Neural cell (in vitro differentiated cells): Measurements from ENCODE around the gene GRIN3B. TPM values are rescaled to one million over a fixed set of nuclear protein-coding genes. Genes with fewer than 3 reads are reported as not detected.
"Not testable (repeated sequence)": the region's sequence is repeated elsewhere in the genome, so short reads cannot be mapped to it uniquely, and the experiment has no call there.

Experiments used
- H2AFZ ChIP-seq: fragments of 200-600, 300-800 bp; sonication (generic), shearing (Covaris generic); 2 replicates; pipeline ENCODE4 v1.6.0; 2014; ENCODE audit warnings: low read depth, mild to moderate bottlenecking, antibody characterized with exemption, low read length, moderate library complexity
- H3F3A ChIP-seq: fragments of 200-600 bp; shearing (Covaris generic); 2 replicates; pipeline ENCODE4 v1.6.1; 2016; ENCODE audit warnings: mild to moderate bottlenecking, moderate library complexity, mixed read lengths, antibody characterized with exemption, low read length; ENCODE audit not compliant: insufficient read depth, poor library complexity, severe bottlenecking
- H3K27ac ChIP-seq: fragments of 200-600, 300-800 bp; sonication (generic), shearing (Covaris generic); 2 replicates; pipeline ENCODE4 v1.5.1; 2014; ENCODE audit warnings: mild to moderate bottlenecking, low read length, moderate library complexity
- H3K27me3 ChIP-seq: fragments of 300-800, 200-600 bp; sonication (generic), shearing (Covaris generic); 2 replicates; pipeline ENCODE4 v1.6.0; 2014; ENCODE audit warnings: mild to moderate bottlenecking, low read depth, low read length, moderate library complexity; ENCODE audit not compliant: insufficient read depth
- H3K36me3 ChIP-seq: fragments of 300-800, 200-600 bp; sonication (generic), shearing (Covaris generic); 2 replicates; pipeline ENCODE4 v1.5.1; 2014; ENCODE audit warnings: mild to moderate bottlenecking, antibody characterized with exemption, low read length, moderate library complexity; ENCODE audit not compliant: insufficient read depth
- H3K4me2 ChIP-seq: fragments of 300-800, 200-600 bp; sonication (generic), shearing (Covaris generic); 2 replicates; pipeline ENCODE4 v1.6.0; 2014; ENCODE audit warnings: mild to moderate bottlenecking, low read length
- H3K4me3 ChIP-seq: fragments of 300-800, 200-600 bp; sonication (generic), shearing (Covaris generic); 2 replicates; pipeline ENCODE4 v1.5.1; 2014; ENCODE audit warnings: mild to moderate bottlenecking, low read length, moderate library complexity
- H3K79me2 ChIP-seq: fragments of 200-600 bp; shearing (Covaris generic); replicated peaks from 2 replicates; pipeline ENCODE4 v1.6.0; 2014; ENCODE audit warnings: mild to moderate bottlenecking, low read length, moderate library complexity; ENCODE audit not compliant: insufficient read depth
- H3K9ac ChIP-seq: fragments of 300-800, 200-600 bp; sonication (generic), shearing (Covaris generic); 2 replicates; pipeline ENCODE4 v1.6.1; 2016; ENCODE audit warnings: mild to moderate bottlenecking, low read length, mixed read lengths
- H3K9me2 ChIP-seq: fragments of 200-600 bp; shearing (Covaris generic); 2 replicates; pipeline ENCODE4 v1.6.1; 2016; ENCODE audit warnings: mild to moderate bottlenecking, low read length, mixed read lengths; ENCODE audit not compliant: insufficient read depth
- H3K9me3 ChIP-seq: fragments of 200-600, 300-800 bp; sonication (generic), shearing (Covaris generic); 2 replicates; pipeline ENCODE4 v1.6.1; 2016; ENCODE audit warnings: mild to moderate bottlenecking, mixed run types, low read length, moderate library complexity, mixed read lengths
- H4K20me1 ChIP-seq: fragments of 200-600 bp; shearing (Covaris generic); 2 replicates; pipeline ENCODE4 v1.6.1; 2016; ENCODE audit warnings: mild to moderate bottlenecking, mixed run types; ENCODE audit not compliant: insufficient read depth
- EP300 ChIP-seq: fragments of 450-650 bp; conservative IDR thresholded peaks from 2 replicates; pipeline ENCODE4 v1.6.1; 2014; ENCODE audit warnings: antibody characterized with exemption, mild to moderate bottlenecking, moderate library complexity; ENCODE audit not compliant: poor library complexity, severe bottlenecking
- MXI1 ChIP-seq: fragments of 450-650 bp; conservative IDR thresholded peaks from 2 replicates; pipeline ENCODE4 v1.6.1; 2014; ENCODE audit warnings: antibody characterized with exemption, mild to moderate bottlenecking; ENCODE audit not compliant: poor library complexity, severe bottlenecking
- POLR2AphosphoS5 ChIP-seq: IDR thresholded peaks from 2 replicates; pipeline ENCODE4 v1.6.1; 2012
- RAD21 ChIP-seq: fragments of 450-650 bp; conservative IDR thresholded peaks from 2 replicates; pipeline ENCODE4 v1.6.1; 2014; ENCODE audit warnings: antibody characterized with exemption, mild to moderate bottlenecking, moderate library complexity
- SMC3 ChIP-seq: fragments of 450-650 bp; conservative IDR thresholded peaks from 2 replicates; pipeline ENCODE4 v1.6.1; 2014; ENCODE audit warnings: antibody characterized with exemption, mild to moderate bottlenecking, moderate library complexity; ENCODE audit not compliant: poor library complexity
- TAF1 ChIP-seq: IDR thresholded peaks from 2 replicates; pipeline ENCODE4 v1.6.1; 2012; ENCODE audit warnings: low read depth
- polyA plus RNA-seq: library from polyadenylated mRNA; depleted of rRNA; stranded (reverse); fragments of >200 nt; gene quantifications from 2 replicates; pipeline ENCODE4 v1.2.3, GENCODE V29; 2014
- TF ChIP-seq, protein P1 (sequence below): IDR thresholded peaks from 2 replicates; pipeline ENCODE4 v1.6.1; 2012; ENCODE audit warnings: borderline replicate concordance
- TF ChIP-seq, protein P2 (sequence below): fragments of 450-650 bp; IDR thresholded peaks from 2 replicates; pipeline ENCODE4 v1.5.1; 2014; ENCODE audit warnings: antibody characterized with exemption, mild to moderate bottlenecking, moderate library complexity; ENCODE audit not compliant: poor library complexity, severe bottlenecking

GRIN3B gene
- polyA plus RNA-seq, 1 donor from 2014 or later, result 0.46 TPM

DNA sequence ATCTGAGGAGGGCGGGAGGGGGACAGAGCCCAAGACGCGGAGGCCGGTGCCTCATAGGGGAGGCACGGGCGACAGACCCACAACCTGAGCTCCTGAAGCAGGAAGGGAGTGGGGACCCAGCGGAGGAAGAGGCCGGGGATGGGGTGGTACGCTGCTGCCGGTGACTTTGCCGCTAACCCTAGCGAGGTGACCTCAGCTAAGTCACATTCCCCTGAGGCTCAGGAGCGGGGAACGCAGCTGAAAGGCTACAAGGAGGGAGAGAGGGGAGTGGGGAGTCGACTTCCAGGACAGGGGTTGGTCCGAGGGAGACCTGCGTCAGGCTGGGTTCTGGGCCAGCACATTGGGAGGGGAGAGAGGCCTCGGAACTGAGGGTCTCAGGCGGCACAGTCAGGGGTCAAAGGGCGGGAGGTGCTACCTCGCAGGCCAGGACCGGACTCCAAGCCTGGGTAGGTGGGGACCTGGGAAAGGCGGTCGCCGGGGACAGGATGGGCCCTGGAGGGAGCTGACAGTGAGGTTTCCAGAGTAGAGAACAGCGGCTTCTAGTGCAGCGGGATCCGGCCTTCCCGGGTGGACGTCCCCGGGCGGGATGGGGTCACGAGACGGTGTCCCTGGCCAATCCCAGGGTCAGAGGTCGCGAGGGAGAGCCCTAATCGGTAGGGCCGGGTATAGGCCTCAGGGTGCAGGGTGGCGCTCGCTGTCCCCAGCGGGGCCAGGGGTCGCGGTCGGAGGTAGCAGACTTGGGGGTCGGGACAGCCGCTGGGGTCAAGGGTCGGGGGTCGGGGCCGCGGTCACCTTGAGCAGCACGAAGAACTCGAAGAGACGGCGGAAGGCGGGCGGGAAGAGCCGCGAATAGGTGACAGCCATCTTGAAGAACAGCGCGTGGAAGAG lies 20.0 kb downstream of the GRIN3B start:
- Histone ChIP-seq H3K27ac (peak overlapping the region; percentile 87), H3K9ac (peak overlapping the region; percentile 85), H3K4me2 (peak overlapping the region; percentile 95), H3K27me3 (no peaks in the 10 kb centered on the region), H3K79me2 (peaks cover 43% of the 10 kb centered on the region), H2AFZ (no peak overlapping the region), H3K9me2 (no peaks in the 10 kb centered on the region), H3K36me3 (no peaks in the 10 kb centered on the region), H3K4me3 (peak overlapping the region; percentile 95), H3F3A (no peaks in the 10 kb centered on the region), H3K9me3 (no peaks in the 10 kb centered on the region), H4K20me1 (peaks cover 12% of the 10 kb centered on the region)
- TF ChIP-seq POLR2AphosphoS5 (no peak), TAF1 (no peak), EP300 (no peak), RAD21 (no peak), SMC3 (no peak), MXI1 (no peak)

DNA sequence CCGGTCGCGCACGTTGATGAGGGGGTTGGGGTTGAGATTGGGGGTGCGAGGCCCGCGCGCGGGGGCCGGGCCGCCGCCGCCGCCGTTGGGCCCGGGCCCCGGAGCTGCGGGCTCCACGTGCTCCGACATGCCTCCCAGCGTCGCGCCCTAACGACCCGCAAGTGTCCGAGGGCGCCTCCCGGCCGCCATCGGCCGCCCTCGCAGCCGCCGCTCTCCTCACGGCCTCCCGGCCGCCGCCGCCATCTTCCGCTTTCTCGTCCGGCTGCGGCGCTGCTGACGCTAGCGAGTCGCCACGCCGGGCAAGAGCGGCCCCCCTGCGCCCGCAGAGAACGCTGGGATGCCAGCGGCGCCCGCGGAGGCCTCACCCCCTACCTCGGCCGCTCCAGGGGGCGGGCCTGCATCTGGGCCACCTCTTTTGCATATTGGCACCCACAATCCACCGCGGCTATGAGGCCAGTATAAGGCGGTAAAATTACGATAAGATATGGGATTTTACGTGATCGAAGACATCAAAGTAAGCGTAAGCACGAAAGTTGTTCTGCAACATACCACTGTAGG lies 20.7 kb downstream of the GRIN3B start, which contains the start of gene TMEM259:
TMEM259 (minus strand) TSS at position 256 of the 558 bp plus-strand sequence; CDS start at position 129, 127 bp downstream.
- Histone ChIP-seq H3K9ac (peak within 1 kb of the TSS; percentile 85), H3K9me2 (no peaks in the 10 kb centered on the region), H3F3A (no peaks in the 10 kb centered on the region), H2AFZ (no peak within 1 kb of the TSS), H4K20me1 (peaks cover 12% of the 10 kb centered on the region), H3K27me3 (no peaks in the 10 kb centered on the region), H3K4me2 (peak within 1 kb of the TSS; percentile 95), H3K79me2 (peaks cover 40% of the 10 kb centered on the region), H3K9me3 (no peaks in the 10 kb centered on the region), H3K4me3 (peak within 1 kb of the TSS; percentile 95), H3K36me3 (no peaks in the 10 kb centered on the region), H3K27ac (peak within 1 kb of the TSS; percentile 87)
- TF ChIP-seq EP300 (no peak), TAF1 (peak; percentile 84), SMC3 (no peak), MXI1 (peak; percentile 96), POLR2AphosphoS5 (peak; percentile 88), RAD21 (peak; percentile 24)
- TF ChIP-seq, protein P1, sequence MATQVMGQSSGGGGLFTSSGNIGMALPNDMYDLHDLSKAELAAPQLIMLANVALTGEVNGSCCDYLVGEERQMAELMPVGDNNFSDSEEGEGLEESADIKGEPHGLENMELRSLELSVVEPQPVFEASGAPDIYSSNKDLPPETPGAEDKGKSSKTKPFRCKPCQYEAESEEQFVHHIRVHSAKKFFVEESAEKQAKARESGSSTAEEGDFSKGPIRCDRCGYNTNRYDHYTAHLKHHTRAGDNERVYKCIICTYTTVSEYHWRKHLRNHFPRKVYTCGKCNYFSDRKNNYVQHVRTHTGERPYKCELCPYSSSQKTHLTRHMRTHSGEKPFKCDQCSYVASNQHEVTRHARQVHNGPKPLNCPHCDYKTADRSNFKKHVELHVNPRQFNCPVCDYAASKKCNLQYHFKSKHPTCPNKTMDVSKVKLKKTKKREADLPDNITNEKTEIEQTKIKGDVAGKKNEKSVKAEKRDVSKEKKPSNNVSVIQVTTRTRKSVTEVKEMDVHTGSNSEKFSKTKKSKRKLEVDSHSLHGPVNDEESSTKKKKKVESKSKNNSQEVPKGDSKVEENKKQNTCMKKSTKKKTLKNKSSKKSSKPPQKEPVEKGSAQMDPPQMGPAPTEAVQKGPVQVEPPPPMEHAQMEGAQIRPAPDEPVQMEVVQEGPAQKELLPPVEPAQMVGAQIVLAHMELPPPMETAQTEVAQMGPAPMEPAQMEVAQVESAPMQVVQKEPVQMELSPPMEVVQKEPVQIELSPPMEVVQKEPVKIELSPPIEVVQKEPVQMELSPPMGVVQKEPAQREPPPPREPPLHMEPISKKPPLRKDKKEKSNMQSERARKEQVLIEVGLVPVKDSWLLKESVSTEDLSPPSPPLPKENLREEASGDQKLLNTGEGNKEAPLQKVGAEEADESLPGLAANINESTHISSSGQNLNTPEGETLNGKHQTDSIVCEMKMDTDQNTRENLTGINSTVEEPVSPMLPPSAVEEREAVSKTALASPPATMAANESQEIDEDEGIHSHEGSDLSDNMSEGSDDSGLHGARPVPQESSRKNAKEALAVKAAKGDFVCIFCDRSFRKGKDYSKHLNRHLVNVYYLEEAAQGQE, result peak; percentile 51
- TF ChIP-seq, protein P2, sequence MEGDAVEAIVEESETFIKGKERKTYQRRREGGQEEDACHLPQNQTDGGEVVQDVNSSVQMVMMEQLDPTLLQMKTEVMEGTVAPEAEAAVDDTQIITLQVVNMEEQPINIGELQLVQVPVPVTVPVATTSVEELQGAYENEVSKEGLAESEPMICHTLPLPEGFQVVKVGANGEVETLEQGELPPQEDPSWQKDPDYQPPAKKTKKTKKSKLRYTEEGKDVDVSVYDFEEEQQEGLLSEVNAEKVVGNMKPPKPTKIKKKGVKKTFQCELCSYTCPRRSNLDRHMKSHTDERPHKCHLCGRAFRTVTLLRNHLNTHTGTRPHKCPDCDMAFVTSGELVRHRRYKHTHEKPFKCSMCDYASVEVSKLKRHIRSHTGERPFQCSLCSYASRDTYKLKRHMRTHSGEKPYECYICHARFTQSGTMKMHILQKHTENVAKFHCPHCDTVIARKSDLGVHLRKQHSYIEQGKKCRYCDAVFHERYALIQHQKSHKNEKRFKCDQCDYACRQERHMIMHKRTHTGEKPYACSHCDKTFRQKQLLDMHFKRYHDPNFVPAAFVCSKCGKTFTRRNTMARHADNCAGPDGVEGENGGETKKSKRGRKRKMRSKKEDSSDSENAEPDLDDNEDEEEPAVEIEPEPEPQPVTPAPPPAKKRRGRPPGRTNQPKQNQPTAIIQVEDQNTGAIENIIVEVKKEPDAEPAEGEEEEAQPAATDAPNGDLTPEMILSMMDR, result peak; percentile 37

DNA sequence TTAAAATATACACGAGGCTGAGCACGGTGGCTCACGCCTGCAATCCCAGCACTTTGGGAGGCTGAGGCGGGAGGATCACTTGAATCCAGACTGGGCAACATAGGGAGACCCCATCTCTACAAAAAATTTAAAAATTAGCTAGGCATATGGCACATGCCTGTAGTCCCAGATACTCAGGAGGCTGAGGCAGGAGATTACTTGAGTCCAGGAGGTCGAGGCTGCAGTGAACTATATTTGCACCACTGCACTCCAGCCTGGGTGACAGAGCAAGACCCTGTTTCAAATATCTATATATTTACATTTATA lies 23.6 kb downstream of the GRIN3B start:
- H3K9me2 ChIP-seq, H3K4me3 ChIP-seq, H3K27me3 ChIP-seq, H2AFZ ChIP-seq, H3K9ac ChIP-seq, H3F3A ChIP-seq, H3K36me3 ChIP-seq, H3K9me3 ChIP-seq, H3K4me2 ChIP-seq, H4K20me1 ChIP-seq, H3K27ac ChIP-seq: not testable (repeated sequence)
- H3K79me2 ChIP-seq, result peaks cover 40% of the 10 kb centered on the region

DNA sequence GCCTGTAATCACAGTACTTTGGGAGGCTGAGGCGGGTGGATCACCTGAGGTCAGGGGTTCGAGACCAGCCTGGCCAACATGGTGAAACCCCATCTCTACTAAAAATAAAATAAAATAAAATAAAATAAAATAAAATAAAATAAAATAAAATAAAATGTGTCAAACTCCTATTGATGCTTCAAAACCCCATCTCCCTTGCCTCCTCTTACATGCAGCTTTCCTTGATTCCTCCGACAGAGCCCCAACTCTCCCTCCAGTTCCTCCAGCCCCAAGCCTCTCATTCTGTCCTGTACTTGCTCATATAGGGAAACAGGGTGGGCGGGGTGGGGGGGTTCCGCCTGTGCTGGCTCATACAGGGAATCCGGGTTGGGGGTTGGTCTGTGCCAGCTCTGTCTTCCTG lies 24.9 kb downstream of the GRIN3B start:
- H3F3A ChIP-seq, H3K4me3 ChIP-seq, H3K9me3 ChIP-seq, H3K36me3 ChIP-seq, H3K27ac ChIP-seq, H3K9me2 ChIP-seq, H3K9ac ChIP-seq, H2AFZ ChIP-seq, H3K27me3 ChIP-seq, H3K4me2 ChIP-seq, H4K20me1 ChIP-seq: not testable (repeated sequence)
- peaks cover 27% of the 10 kb centered on the region for H3K79me2 ChIP-seq
